Measurements from ENCODE around the gene PLCB1.
"Not testable (repeated sequence)": the region's sequence is repeated elsewhere in the genome, so short reads cannot be mapped to it uniquely, and the experiment has no call there.

The PLCB1 gene

DNA sequence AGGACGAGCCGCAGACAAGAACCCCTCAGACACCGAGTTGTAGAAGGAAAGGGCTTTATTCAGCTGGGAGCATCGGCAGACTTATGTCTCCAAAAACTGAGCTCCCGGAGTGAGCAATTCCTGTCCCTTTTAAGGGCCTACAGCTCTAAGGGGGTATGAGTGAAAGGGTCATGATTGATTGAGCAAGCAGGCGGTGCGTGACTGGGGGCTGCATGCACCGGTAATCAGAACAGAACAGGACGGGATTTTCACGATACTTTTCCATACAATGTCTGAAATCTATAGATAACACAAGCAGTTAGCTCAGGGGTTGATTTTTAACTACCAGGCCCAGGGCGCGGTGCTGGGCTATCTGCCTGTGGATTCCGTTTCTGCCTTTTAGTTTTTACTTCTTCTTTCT is 710.5 kb downstream of the PLCB1 start:
- TF ChIP-seq, protein P1, sequence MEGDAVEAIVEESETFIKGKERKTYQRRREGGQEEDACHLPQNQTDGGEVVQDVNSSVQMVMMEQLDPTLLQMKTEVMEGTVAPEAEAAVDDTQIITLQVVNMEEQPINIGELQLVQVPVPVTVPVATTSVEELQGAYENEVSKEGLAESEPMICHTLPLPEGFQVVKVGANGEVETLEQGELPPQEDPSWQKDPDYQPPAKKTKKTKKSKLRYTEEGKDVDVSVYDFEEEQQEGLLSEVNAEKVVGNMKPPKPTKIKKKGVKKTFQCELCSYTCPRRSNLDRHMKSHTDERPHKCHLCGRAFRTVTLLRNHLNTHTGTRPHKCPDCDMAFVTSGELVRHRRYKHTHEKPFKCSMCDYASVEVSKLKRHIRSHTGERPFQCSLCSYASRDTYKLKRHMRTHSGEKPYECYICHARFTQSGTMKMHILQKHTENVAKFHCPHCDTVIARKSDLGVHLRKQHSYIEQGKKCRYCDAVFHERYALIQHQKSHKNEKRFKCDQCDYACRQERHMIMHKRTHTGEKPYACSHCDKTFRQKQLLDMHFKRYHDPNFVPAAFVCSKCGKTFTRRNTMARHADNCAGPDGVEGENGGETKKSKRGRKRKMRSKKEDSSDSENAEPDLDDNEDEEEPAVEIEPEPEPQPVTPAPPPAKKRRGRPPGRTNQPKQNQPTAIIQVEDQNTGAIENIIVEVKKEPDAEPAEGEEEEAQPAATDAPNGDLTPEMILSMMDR (IDR thresholded peaks at IDR 0.05), result no peak
- no peak for DNase-seq (ENCODE audit: low spot score)
- no peak overlapping the region for H3K27ac ChIP-seq
- no peak overlapping the region for H3K4me3 ChIP-seq

- no peak overlapping the region for H3K4me3 ChIP-seq
- TF ChIP-seq, protein P1 (IDR thresholded peaks at IDR 0.05), result no peak
- no peak for DNase-seq (ENCODE audit: low spot score)
Observed at GRCh38 chr20:8844179-8844578, 712.1 kb downstream of the PLCB1 start.

GRCh38 chr20:8849990-8850389 is 717.9 kb downstream of the PLCB1 start:
- H3K4me3 ChIP-seq, result no peak overlapping the region
- H3K27ac ChIP-seq, result no peak overlapping the region
- no peak for DNase-seq (ENCODE audit: low spot score)
- TF ChIP-seq, protein P1 (IDR thresholded peaks at IDR 0.05), result no peak

More at GRCh38 chr20:8844179-8844578, 712.1 kb downstream of the PLCB1 start:
- no peak overlapping the region for H3K27ac ChIP-seq

- TF ChIP-seq, protein P1 (IDR thresholded peaks at IDR 0.05), result no peak
- no peak overlapping the region for H3K27ac ChIP-seq
- no peak for DNase-seq (ENCODE audit: low spot score)
- H3K4me3 ChIP-seq, result no peak overlapping the region
Observed at GRCh38 chr20:8851446-8851845, 719.4 kb downstream of the PLCB1 start.

- not testable (repeated sequence) for H3K4me3 ChIP-seq; H3K27ac ChIP-seq; DNase-seq (ENCODE audit: low spot score)
Observed at GRCh38 chr20:8851919-8852318, 719.9 kb downstream of the PLCB1 start.

DNA sequence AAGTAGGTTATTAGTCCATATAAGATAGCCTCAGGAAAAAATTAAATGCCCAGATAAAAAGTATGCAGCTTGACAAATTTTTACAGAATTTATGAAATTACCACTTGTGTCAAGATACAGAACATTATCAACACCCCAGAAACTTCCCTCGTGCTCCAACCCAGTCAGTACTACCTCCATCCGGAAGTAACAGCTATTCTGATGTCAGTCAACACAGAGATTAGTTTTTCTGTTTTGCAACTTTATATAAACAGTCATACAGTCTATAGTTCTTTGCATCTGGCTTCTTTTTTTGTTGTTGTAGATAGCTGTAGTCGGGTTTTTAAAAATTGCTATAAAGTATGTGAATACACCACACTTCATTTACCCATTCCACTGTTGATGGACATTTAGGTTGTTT is 721.1 kb downstream of the PLCB1 start:
- H3K4me3 ChIP-seq; H3K27ac ChIP-seq; DNase-seq (ENCODE audit: low spot score): not testable (repeated sequence)

DNA sequence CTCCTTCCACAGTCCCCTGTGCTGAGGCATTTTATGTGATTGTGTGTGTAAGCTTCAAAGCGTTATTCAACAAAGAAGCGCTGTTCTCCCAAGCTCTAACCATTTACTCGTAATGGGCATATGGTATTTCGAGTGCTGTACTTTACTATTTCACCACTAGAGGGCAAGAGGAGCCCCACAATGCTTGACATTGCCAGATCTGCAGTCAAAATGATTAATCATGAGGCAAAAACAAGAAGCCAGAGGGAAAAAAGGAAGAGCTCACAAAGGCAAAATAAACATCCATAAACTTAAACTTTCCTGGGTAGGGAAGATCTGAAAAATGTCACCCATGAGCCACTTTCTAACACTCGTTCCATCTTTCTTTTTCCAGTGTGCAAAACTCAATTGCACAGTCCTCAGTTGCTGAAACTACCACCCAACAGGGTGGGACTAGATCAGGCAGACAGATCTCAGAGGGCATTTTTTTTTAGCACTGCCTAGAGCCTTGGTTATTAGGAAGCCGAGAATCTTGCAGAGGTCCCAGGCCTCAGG is 721.8 kb downstream of the PLCB1 start:
- peak overlapping the region; percentile 15 for H3K4me3 ChIP-seq

DNA sequence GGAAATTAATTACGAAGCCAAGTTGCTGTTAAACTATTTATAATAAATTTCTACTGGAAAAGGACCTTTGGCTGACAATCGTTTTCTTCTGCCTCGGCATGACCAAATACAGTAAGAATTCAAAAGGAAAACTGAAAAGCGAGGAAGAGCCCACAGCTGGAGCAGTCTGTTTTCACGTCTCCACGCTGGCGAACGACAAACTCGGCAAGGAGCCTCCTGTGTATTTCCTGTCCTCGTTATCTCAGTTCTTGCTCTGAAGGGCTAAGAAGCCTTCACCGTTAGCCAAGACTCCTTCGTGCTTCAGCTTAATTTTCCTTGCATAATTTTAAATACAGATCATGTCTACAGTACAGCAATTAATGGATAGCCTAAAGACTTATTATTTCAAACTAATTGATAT is 722.5 kb downstream of the PLCB1 start:
- TF ChIP-seq, protein P1 (IDR thresholded peaks at IDR 0.05), result no peak
- Histone ChIP-seq H3K4me3 (peak overlapping the region; percentile 15), H3K27ac (peak overlapping the region; percentile 19 to 73)
- no peak for DNase-seq (ENCODE audit: low spot score)

More for the DNA sequence above, 721.8 kb downstream of the PLCB1 start:
- peak overlapping the region; percentile 19 to 73 for H3K27ac ChIP-seq
- TF ChIP-seq, protein P1 (IDR thresholded peaks at IDR 0.05), result peak; percentile 85
- DNase-seq (ENCODE audit: low spot score), result no peak
